Nephron progenitor cell (in vitro differentiated cells): ENCODE data around the gene RNF212B.

ENCODE experiments used
- DNase-seq: peaks from one replicate; pipeline ENCODE4 v3.0.0; 2021
- H3K27ac Mint-ChIP-seq: 2 replicates; pipeline ENCODE4 v1.8.0; 2021; ENCODE audit warnings: mild to moderate bottlenecking, moderate library complexity, mixed read lengths
- H3K27me3 Mint-ChIP-seq: 2 replicates; pipeline ENCODE4 v1.8.0; 2021; ENCODE audit warnings: mild to moderate bottlenecking, low read depth, mixed read lengths; ENCODE audit not compliant: poor library complexity
- H3K36me3 Mint-ChIP-seq: 2 replicates; pipeline ENCODE4 v1.8.0; 2021; ENCODE audit warnings: low read depth, mixed read lengths
- H3K4me1 Mint-ChIP-seq: 2 replicates; pipeline ENCODE4 v1.8.0; 2021; ENCODE audit warnings: mixed read lengths
- H3K4me3 Mint-ChIP-seq: 2 replicates; pipeline ENCODE4 v1.8.0; 2021; ENCODE audit warnings: mild to moderate bottlenecking, moderate library complexity, mixed read lengths
- H3K9me3 Mint-ChIP-seq: 2 replicates; pipeline ENCODE4 v1.8.0; 2021; ENCODE audit warnings: mild to moderate bottlenecking, moderate library complexity, mixed read lengths
- CTCF ChIP-seq: fragments of 200-600 bp; sonication (generic); IDR thresholded peaks from 2 replicates; pipeline ENCODE4 v1.5.0; 2021; ENCODE audit warnings: antibody characterized with exemption

RNF212B gene

DNA sequence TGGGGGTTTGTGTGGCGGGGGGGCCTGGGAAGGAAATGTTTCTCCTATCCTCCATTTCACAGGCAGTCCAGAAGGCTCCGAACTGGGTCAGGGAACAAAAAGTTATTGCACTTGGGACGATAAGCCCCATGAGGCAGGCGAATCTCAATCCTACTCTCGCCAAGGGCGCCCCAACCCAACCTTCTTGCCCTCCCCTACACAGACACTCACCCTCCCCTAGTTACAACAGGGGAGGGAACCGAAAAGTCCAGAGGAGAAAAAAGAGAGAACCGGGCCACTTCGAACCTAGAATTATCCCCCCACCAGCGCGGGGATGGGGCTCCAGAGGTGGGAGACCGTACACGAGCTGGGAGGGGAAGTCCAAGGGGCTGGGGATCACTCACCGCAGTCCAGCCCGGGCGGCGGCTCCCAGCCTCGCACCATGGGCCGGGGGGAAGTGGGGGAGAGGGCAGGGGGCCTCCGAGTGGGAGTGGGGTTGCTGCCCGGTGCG, 47.8 kb downstream of the RNF212B start:
- TF ChIP-seq CTCF: no peak
- no peaks in the 10 kb centered on the region for H3K9me3 Mint-ChIP-seq
- DNase-seq: no peak
- peak overlapping the region; percentile 97 for H3K4me3 Mint-ChIP-seq
- H3K27ac Mint-ChIP-seq: peak overlapping the region; percentile 78
- H3K27me3 Mint-ChIP-seq: peaks cover 25% of the 10 kb centered on the region
- H3K4me1 Mint-ChIP-seq: peaks cover 48% of the 10 kb centered on the region
- no peaks in the 10 kb centered on the region for H3K36me3 Mint-ChIP-seq

DNA sequence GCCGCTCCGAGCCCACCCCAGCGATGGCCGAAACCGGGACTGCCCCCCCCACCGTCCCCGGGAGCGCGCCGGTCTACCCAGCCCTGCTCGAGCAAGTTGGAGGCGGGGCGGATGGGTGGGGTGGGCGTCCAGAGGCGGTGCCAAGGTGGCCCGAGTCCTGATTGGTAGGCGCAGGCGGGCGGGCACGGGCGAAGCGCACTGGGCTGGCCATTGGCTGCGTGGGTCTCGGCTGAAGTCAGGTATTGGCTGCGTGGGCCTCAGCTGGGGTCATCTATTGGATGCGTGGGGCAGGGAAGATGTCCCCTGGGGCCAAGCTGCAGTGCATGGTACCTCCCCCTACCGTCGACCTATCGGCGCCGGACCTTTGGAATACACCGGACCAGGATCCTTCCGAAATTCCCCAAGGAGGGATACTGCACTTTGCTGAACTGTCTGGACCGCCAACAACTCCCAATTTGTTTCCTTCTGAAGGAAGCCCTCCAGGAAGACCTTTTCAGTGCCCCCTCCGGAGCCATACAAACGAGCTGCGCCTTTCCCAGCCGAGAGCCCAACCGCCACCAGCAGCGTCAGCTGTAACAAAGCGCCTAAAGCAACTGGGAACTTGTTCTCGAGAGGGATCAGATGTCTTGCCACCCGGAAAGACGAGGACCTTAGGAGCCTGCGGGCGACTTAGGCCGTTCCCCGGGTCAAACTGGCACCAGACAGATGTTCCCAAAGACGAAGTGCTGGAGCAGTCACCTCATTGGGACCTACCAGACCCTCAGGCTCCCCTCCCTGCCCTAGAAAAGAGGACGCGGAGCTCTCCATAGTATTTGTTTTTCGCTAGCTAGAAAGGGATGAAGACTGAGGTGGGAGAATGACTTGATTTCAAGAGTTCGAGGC, 48.5 kb downstream of the RNF212B start, which contains the start of gene HOMEZ:
Gene HOMEZ (minus strand): TSS at position 113 of the 882 bp plus-strand sequence. CDS start 180 bp downstream, outside the sequence.
- peaks cover 32% of the 10 kb centered on the region for H3K27me3 Mint-ChIP-seq
- H3K4me3 Mint-ChIP-seq: peak within 1 kb of the TSS; percentile 97
- TF ChIP-seq CTCF: no peak
- DNase-seq: peak; percentile 99
- H3K4me1 Mint-ChIP-seq: peaks cover 42% of the 10 kb centered on the region
- no peaks in the 10 kb centered on the region for H3K9me3 Mint-ChIP-seq
- peak within 1 kb of the TSS; percentile 100 for H3K27ac Mint-ChIP-seq
- H3K36me3 Mint-ChIP-seq: no peaks in the 10 kb centered on the region

DNA sequence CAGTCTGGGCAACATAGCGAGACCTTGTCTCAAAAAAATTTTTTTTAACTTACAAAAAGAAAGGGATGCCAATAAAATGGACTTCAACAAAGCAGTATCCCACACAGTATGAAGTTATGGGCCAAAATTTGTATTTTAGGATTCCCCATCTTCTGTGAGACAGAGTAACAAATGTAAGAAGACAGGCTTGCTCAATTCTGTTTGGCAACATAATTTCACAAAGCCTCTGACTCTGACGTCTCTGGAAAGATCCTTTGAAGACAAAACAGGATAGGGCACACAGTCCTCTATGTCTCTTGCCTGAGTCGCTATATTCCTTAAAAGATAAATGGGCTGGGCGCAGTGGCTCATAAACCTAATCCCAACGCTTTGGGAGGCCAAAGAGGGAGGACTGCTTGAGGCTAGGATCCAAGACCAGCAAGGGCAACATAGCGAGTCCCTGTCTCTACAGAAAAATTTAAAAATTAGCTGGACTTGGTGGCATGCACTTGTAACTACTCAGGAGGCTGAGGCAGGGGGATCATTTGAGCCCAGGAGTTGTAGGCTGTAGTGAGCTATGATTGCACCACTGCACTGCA, 49.3 kb downstream of the RNF212B start:
- peaks cover 40% of the 10 kb centered on the region for H3K4me1 Mint-ChIP-seq
- H3K27me3 Mint-ChIP-seq: peaks cover 40% of the 10 kb centered on the region
- H3K9me3 Mint-ChIP-seq: no peaks in the 10 kb centered on the region
- DNase-seq: no peak
- no peaks in the 10 kb centered on the region for H3K36me3 Mint-ChIP-seq
- TF ChIP-seq CTCF: no peak
- peak overlapping the region; percentile 97 for H3K4me3 Mint-ChIP-seq
- peak overlapping the region; percentile 100 for H3K27ac Mint-ChIP-seq

DNA sequence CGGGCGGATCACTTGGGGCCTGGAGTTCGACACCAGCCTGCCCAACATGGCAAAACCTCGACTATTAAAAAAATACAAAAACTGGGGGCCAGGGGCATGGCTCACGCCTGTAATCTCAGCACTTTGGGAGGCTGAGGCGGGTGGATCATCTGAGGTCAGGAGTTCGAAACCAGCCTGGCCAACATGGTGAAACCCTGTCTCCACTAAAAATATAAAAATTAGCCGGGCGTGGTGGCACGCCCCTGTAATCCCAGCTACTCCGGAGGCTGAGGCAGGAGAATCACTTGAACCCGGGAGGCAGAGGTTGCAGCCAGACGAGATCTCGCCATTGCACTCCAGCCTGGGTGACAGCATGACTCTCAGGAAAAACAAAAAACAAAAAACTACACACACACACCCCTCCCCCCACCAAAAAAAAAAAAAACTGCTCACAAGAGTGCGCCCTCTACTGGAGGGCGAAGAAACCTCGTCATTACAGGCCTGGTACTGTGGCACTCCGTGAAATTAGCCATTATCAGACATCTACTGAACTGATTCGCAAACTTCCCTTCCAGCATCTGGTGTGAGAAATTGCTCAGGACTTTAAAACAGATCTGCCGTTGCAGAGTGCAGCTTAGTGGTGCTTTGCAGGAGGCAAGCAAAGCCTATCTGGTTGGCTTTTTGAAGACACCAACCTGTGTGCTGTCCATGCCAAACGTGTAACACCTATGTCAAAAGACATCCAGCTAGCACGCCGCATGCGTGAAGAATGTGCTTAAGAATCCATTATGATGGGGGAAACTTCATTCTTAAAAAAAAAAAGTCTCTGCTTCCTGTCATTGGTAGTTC, 57.2 kb downstream of the RNF212B start:
- Mint-ChIP-seq H3K36me3 (peaks cover 23% of the 10 kb centered on the region), H3K27me3 (peaks cover 37% of the 10 kb centered on the region), H3K4me3 (no peak overlapping the region), H3K27ac (no peak overlapping the region), H3K9me3 (no peaks in the 10 kb centered on the region), H3K4me1 (peaks cover 17% of the 10 kb centered on the region)
- peak; percentile 45 for DNase-seq
- peak; percentile 82 for TF ChIP-seq CTCF

DNA sequence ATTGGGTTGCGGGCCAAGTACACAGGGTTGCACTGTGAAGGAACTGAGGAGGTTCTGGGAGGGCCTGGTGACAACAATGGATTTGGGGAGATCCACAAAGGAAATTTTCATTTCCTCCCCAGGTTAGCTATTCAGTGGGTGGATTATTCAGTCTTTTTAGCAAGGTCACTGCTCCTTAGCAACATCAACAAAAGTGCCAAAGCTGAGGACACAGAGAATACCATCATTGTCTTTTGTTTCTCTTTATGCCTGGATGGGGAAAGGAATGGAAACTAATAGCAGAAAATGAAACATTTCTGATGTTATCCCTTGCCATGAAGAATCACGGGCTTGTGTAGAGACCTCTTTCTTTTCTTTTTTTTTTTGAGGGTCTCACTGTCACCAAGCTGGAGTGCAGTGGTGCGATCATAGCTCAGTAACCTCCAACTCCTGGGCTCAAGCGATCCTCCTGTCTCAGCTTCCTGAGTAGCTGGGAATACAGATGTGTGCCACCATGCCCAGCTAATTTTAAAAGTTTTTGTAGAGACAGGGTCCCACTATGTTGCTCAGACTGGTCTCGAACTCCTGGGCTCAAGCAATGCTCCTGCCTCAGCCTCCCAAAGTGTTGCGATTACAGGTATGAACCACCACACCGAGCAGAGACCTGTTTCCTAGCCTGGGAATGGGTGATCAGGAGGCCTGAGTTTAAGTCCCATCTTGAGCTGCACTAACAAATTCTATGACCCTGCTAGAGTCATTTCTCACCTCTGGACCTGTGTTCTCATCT, 58.5 kb downstream of the RNF212B start:
- Mint-ChIP-seq H3K9me3 (no peaks in the 10 kb centered on the region), H3K4me3 (no peak overlapping the region), H3K27ac (peak overlapping the region; percentile 13), H3K36me3 (peaks cover 23% of the 10 kb centered on the region), H3K4me1 (peaks cover 28% of the 10 kb centered on the region), H3K27me3 (peaks cover 24% of the 10 kb centered on the region)
- no peak for TF ChIP-seq CTCF
- DNase-seq: no peak
